Thyroid gland (tissue), 4 donors: Measurements from ENCODE around the gene RAI1. TPM values are rescaled to one million over a fixed set of nuclear protein-coding genes. Genes with fewer than 3 reads are reported as not detected.
A peak's percentile ranks its signal among the peaks of the same experiment; 100 is the strongest.

Experiments
- DNase-seq, 2 donors: peaks; one replicate each; pipeline ENCODE4 v3.0.0-alpha.2; 2019
- H3K27ac ChIP-seq, 3 donors: fragments of 200-600 bp; sonication (generic); 1 replicate in 2 of 3; 2 replicates in 1 of 3; pipeline ENCODE4 v1.5.1; 2016 to 2019; ENCODE audit warnings: mild to moderate bottlenecking in 1 of 3, moderate library complexity in 1 of 3
- H3K27me3 ChIP-seq: fragments of 200-600 bp; sonication (generic); one replicate; pipeline ENCODE4 v1.5.1; 2019
- H3K36me3 ChIP-seq, 2 donors: fragments of 200-600 bp; sonication (generic); one replicate each; pipeline ENCODE4 v1.5.1; 2016 to 2019
- H3K4me1 ChIP-seq, 2 donors: fragments of 200-600 bp; sonication (generic); one replicate each; pipeline ENCODE4 v1.5.1; 2017 to 2019
- H3K4me3 ChIP-seq, 3 donors: fragments of 200-600 bp; sonication (generic); replicated peaks in 1 of 3; 1 replicate in 2 of 3; 2 replicates in 1 of 3; pipeline ENCODE4 v1.5.1; 2016; ENCODE audit warnings: mild to moderate bottlenecking in 1 of 3
- H3K9me3 ChIP-seq: fragments of 200-600 bp; sonication (generic); one replicate; pipeline ENCODE4 v1.5.1; 2017
- POLR2A ChIP-seq, 2 donors: fragments of 450-650 bp; IDR thresholded peaks; one replicate each; pipeline ENCODE4 v1.6.1; 2017; ENCODE audit warnings: antibody characterized with exemption in 2 of 2, mild to moderate bottlenecking in 2 of 2, moderate library complexity in 1 of 2
- WGBS, 2 donors: methylation state at CpG; one replicate each; pipeline ENCODE4 v1.1.5; 2017; 5-methylcytosine and 5-hydroxymethylcytosine counted together
- intact Hi-C: fragments of 100-400 bp; cut with DNase I; formaldehyde crosslinking; loops from one replicate; pipeline ENCODE4 v1.15.1; 2023
- total RNA-seq, 4 donors: library from RNA; depleted of rRNA; stranded (reverse); fragments of >200 nt; gene quantifications; one replicate each; pipeline ENCODE4 v1.2.3, GENCODE V29; 2016
- TF ChIP-seq, protein P1 (sequence below), 6 experiments: fragments of 200-600 bp in 3 of 6; fragments of 450-650 bp in 3 of 6; sonication (generic) in 3 of 6; IDR thresholded peaks; one replicate each; pipeline ENCODE4 v1.5.1; 2016 to 2019; ENCODE audit warnings: antibody characterized with exemption in 6 of 6, mild to moderate bottlenecking in 2 of 6, inconsistent platforms in 1 of 6, moderate library complexity in 1 of 6

RAI1 gene
- total RNA-seq, 4 donors from 2014 or later = 19.1 to 52.3 (median 34.1) TPM

DNA sequence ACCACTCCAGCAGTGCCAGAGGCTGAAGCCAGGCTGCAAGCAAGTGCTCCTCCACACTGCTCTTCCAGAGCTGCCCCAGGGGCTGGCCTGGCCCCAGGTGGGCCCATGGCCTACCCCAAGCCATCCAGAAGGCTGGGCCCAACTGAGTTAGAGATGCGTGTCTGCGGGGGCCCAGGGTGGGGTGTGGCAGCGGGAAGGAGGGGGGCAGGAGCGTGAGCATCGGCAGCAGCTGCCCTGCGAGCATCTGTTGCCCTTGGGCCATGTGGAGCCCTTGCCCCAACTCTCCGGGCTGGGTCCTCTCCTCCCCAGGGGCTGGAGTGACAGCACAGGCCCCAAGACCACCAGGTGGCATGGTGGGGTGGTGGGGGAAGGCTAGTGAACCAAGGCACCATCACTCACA lies 162.8 kb downstream of the RAI1 start:
- Histone ChIP-seq H3K9me3 (no peaks in the 10 kb centered on the region), H3K36me3 (peaks cover 9 to 13% of the 10 kb centered on the region in 2 donors), H3K27ac (peak overlapping the region; percentile 97 to 99 (median 99)), H3K4me1 (peaks cover 68 to 87% of the 10 kb centered on the region in 2 donors), H3K4me3 (no peak overlapping the region), H3K27me3 (no peaks in the 10 kb centered on the region)
- WGBS, 2 donors = 87% methylated on average over 7 of the region's 7 CpGs; no CpG with 5 or more reads in 1 of the 2 donors
- intact Hi-C loops = no loop called here
- peak in 1 of 2 donors; percentile 0 for DNase-seq
- no peak for TF ChIP-seq POLR2A (IDR thresholded peaks at IDR 0.05)
- TF ChIP-seq, protein P1, sequence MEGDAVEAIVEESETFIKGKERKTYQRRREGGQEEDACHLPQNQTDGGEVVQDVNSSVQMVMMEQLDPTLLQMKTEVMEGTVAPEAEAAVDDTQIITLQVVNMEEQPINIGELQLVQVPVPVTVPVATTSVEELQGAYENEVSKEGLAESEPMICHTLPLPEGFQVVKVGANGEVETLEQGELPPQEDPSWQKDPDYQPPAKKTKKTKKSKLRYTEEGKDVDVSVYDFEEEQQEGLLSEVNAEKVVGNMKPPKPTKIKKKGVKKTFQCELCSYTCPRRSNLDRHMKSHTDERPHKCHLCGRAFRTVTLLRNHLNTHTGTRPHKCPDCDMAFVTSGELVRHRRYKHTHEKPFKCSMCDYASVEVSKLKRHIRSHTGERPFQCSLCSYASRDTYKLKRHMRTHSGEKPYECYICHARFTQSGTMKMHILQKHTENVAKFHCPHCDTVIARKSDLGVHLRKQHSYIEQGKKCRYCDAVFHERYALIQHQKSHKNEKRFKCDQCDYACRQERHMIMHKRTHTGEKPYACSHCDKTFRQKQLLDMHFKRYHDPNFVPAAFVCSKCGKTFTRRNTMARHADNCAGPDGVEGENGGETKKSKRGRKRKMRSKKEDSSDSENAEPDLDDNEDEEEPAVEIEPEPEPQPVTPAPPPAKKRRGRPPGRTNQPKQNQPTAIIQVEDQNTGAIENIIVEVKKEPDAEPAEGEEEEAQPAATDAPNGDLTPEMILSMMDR (IDR thresholded peaks at IDR 0.05) = no peak

DNA sequence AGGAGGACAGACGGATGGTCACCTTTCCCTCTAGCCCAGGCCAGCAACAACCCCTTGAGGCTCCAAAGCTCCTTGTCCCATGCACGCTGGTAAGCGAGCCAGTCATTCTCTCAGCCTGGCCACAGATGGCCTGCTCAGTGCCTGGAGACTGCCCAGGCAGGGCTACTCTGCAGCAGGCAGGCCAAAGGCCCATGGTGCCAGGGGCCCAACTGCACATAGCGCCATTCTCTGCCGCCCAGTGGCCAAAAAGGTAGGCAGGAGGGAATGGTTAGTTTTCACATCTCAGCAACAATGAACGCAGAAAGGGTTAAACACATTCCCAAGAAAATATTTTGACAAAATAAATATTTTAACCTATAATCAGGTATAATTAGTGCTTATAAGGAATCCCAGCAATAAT lies 163.2 kb downstream of the RAI1 start:
- peaks cover 9 to 13% of the 10 kb centered on the region in 2 donors for H3K36me3 ChIP-seq
- TF ChIP-seq, protein P1 (IDR thresholded peaks at IDR 0.05) = no peak
- TF ChIP-seq POLR2A (IDR thresholded peaks at IDR 0.05) = no peak
- H3K4me3 ChIP-seq = no peak overlapping the region
- peak overlapping the region; percentile 97 to 99 (median 99) for H3K27ac ChIP-seq
- intact Hi-C loops = no loop called here
- no peaks in the 10 kb centered on the region for H3K9me3 ChIP-seq
- peaks cover 68 to 87% of the 10 kb centered on the region in 2 donors for H3K4me1 ChIP-seq
- 97 to 98% methylated on average over 5 to 6 of the region's 6 CpGs for WGBS, 2 donors
- H3K27me3 ChIP-seq = no peaks in the 10 kb centered on the region
- DNase-seq = no peak

- no peaks in the 10 kb centered on the region for H3K27me3 ChIP-seq
- TF ChIP-seq, protein P1 (IDR thresholded peaks at IDR 0.05) = no peak
- no peak for TF ChIP-seq POLR2A (IDR thresholded peaks at IDR 0.05)
- DNase-seq = peak; percentile 89 to 94
- H3K4me3 ChIP-seq = no peak overlapping the region
- peaks cover 71 to 89% of the 10 kb centered on the region in 2 donors for H3K4me1 ChIP-seq
- intact Hi-C loops = no loop called here
- H3K9me3 ChIP-seq = no peaks in the 10 kb centered on the region
- peaks cover 9 to 13% of the 10 kb centered on the region in 2 donors for H3K36me3 ChIP-seq
- 54 to 69% methylated on average over 2 to 5 of the region's 13 CpGs for WGBS, 2 donors
- H3K27ac ChIP-seq = peak overlapping the region; percentile 71 to 99 (median 97)
These were observed 164.0 kb downstream of the RAI1 start for GRCh38 chr17:17845046-17845775.

DNA sequence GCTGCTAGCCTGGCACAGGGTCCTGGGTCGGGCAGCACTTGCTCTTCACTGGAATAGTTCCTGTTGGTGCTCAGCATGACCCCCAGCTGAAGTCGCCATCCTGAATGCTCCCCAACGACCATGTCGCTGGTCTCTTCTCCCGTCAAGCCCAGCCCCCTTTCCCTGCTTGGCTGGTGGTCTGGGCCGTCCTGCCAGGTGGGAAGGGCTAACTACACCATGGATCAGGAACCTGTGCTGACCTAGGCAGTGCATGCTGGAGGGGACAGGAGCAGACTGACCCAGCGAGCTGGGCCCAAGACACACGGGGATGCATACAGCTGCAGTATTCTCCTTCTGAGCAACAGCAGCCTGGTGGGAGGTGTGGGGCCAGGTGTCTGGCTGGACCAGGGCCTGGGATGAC lies 164.7 kb downstream of the RAI1 start:
- H3K4me1 ChIP-seq = peaks cover 72 to 90% of the 10 kb centered on the region in 2 donors
- intact Hi-C loops = no loop called here

More for the DNA sequence above, 164.7 kb downstream of the RAI1 start:
- WGBS, 2 donors = 77 to 88% methylated on average over 5 of the region's 8 CpGs
- peak overlapping the region; percentile 71 to 99 (median 97) for H3K27ac ChIP-seq
- H3K36me3 ChIP-seq = peaks cover 9 to 13% of the 10 kb centered on the region in 2 donors
- DNase-seq = no peak
- H3K27me3 ChIP-seq = no peaks in the 10 kb centered on the region
- no peaks in the 10 kb centered on the region for H3K9me3 ChIP-seq
- no peak overlapping the region for H3K4me3 ChIP-seq
- TF ChIP-seq, protein P1 (IDR thresholded peaks at IDR 0.05) = no peak
- TF ChIP-seq POLR2A (IDR thresholded peaks at IDR 0.05) = no peak
